GM13976 (cell line): ENCODE results near the gene CTRB1.

ENCODE experiments used
- DNase-seq: peaks from one replicate; pipeline ENCODE4 v3.0.0; 2012; ENCODE audit warnings: low spot score
- CTCF ChIP-seq: IDR thresholded peaks from 2 replicates; pipeline ENCODE4 v1.5.1; 2012; ENCODE audit warnings: borderline replicate concordance, mild to moderate bottlenecking; ENCODE audit not compliant: insufficient read depth; ENCODE audit errors: extremely low read depth, missing control alignments, control extremely low read depth
- in situ Hi-C: fragments of 300-500 bp; cut with MboI; formaldehyde crosslinking; loops from one replicate; pipeline ENCODE4 v1.12.0; 2022; ENCODE audit warnings: low sequenced_read_pairs, mixed read lengths, inconsistent platforms; ENCODE audit not compliant: unreplicated experiment

Gene CTRB1

DNA sequence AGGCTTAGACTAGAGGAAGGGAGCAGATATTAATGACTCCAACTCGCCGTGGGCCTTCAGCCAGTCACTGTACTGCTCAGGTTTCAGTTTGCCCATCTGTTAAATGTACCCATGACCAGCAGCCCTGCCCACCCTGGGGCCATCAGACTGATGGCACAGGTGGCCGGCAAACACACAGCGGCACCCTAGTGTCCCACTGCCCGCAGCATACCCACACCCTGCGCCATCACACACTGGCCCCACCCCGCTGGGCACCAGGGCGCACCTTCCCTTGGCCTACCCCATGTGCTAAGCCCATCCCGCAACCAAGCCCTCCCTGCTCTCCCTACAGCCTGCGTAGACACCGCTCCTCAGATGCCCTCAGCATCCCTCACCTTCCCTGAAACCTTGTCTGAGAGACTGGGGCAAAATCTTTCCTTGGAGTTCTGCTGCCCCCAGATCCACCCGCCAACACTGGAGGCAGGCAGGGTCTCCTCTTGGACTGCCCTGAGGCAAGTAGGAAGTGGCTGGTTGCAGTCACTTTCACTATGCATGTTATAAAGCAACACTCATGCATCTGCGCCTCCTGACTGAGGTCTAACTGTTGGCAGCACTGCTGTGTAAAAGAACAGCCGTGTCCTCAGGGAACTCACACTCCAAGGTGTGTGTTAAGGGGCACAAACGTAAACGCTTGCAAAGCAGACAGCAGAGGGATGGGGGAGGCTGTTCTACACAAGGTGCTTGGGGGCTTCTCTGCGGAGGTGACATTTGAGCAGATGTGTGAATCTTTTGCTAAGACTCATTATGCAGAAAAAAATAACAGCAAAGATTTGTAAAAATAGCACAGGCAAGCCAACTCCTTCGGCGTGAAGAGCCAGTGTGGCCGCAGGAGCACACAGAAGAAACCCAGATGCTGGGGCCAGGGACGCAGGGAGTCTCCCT, 39.4 kb downstream of the CTRB1 start:
- in situ Hi-C loops, result no loop called here
- no peak for TF ChIP-seq CTCF
- DNase-seq, result no peak

DNA sequence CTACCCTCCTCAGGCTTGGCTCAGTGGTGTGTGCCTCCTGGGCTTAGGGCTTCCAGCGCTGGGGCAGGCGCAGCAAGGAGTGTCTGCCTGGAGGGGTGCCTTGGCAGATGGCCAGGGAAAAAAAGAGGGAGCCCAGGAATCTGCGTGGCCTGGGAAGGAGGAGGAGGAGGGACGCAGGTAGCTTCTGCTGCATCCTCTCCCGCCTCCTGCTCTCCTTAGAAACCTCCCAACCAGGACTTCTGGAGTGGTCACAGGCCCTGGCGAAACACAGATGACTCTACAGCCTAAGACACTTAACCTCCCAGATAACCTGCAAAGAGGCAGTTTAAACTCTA, 40.0 kb downstream of the CTRB1 start:
- in situ Hi-C loops, result no loop called here
- no peak for TF ChIP-seq CTCF
- DNase-seq, result no peak

GRCh38 chr16:75260851-75261589, 42.2 kb downstream of the CTRB1 start:
- DNase-seq, result no peak
- in situ Hi-C loops, result no loop called here
- no peak for TF ChIP-seq CTCF

DNA sequence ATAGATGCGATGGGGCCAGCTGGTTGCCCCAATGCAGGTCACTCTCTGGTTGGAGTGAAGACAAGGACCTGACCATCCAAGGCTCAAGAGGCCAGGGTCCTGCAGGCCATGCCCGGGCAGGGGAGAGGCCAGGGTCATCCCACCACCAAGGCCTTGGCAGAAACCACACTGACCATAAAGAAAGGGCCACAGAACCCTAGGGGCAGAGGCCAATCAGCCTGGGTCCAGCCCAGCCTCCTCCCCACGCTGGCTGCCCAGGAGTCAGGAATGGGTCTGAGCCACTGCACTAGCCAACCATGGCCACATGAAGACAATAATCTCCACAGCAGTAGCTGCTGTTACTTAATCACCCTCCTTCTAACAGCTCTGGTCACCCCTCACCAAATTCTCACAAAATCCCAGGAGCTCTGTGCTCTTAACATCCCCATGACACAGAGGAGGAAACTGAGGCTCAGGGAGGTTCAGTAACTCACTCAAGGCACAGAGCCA, 42.8 kb downstream of the CTRB1 start:
- DNase-seq, result no peak
- TF ChIP-seq CTCF, result no peak
- in situ Hi-C loops, result no loop called here

- TF ChIP-seq CTCF, result no peak
- no peak for DNase-seq
- in situ Hi-C loops, result no loop called here
These were observed 43.5 kb downstream of the CTRB1 start for GRCh38 chr16:75262104-75262799.

GRCh38 chr16:75262800-75263127, 44.0 kb downstream of the CTRB1 start:
- DNase-seq, result no peak
- in situ Hi-C loops, result no loop called here
- TF ChIP-seq CTCF, result no peak
